Measurements from ENCODE around the gene MRAP2.

DNA sequence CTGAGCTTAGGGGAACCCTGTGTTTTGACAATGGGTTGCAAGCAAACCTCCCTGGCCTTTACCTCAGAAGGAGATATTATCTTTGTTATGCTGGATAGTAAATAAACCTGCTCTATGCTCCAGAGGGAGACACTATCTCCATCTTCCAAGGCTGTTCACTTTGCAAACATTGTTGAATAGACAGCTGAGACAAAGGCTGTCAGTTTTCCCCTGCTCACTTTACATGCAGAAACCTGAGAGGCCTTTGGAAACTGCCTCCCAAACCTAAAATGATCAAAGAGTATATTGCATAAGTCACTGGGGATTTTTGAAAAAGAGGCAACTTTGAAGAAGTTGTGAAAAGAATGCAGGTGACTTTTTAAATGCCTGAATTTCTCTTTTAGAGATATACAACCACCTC is 61.6 kb downstream of the MRAP2 start:
- TF ChIP-seq, protein P1, sequence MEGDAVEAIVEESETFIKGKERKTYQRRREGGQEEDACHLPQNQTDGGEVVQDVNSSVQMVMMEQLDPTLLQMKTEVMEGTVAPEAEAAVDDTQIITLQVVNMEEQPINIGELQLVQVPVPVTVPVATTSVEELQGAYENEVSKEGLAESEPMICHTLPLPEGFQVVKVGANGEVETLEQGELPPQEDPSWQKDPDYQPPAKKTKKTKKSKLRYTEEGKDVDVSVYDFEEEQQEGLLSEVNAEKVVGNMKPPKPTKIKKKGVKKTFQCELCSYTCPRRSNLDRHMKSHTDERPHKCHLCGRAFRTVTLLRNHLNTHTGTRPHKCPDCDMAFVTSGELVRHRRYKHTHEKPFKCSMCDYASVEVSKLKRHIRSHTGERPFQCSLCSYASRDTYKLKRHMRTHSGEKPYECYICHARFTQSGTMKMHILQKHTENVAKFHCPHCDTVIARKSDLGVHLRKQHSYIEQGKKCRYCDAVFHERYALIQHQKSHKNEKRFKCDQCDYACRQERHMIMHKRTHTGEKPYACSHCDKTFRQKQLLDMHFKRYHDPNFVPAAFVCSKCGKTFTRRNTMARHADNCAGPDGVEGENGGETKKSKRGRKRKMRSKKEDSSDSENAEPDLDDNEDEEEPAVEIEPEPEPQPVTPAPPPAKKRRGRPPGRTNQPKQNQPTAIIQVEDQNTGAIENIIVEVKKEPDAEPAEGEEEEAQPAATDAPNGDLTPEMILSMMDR (IDR thresholded peaks at IDR 0.05; ENCODE audit: low read length): no peak
- no peak for TF ChIP-seq EZH2 (IDR thresholded peaks at IDR 0.05; ENCODE audit: borderline replicate concordance, low read length)

All from OCI-LY1 (cell line).